Measurements from ENCODE around the gene LFNG. TPM values are rescaled to one million over a fixed set of nuclear protein-coding genes. Genes with fewer than 3 reads are reported as not detected.
"Not testable (repeated sequence)": the region's sequence is repeated elsewhere in the genome, so short reads cannot be mapped to it uniquely, and the experiment has no call there.

The LFNG gene
- total RNA-seq, 1 donor from 2014 or later: 42.6 TPM

- intact Hi-C loops (cut with DNase I): no loop called here
- H3K9me3 ChIP-seq: no peaks in the 10 kb centered on the region
- H3K4me1 ChIP-seq: peaks cover 37% of the 10 kb centered on the region
- peaks cover 23% of the 10 kb centered on the region for H3K36me3 ChIP-seq
- no peak for ATAC-seq
- H3K27me3 ChIP-seq (ENCODE audit: low read depth): no peaks in the 10 kb centered on the region
- TF ChIP-seq CTCF (IDR thresholded peaks at IDR 0.05): no peak
- H3K4me3 ChIP-seq: peak overlapping the region; percentile 98
- H3K27ac ChIP-seq: peak overlapping the region; percentile 99
- DNase-seq: peak; percentile 41
Observed at GRCh38 chr7:2554661-2555111, 35.1 kb downstream of the LFNG start.

- peak within 1 kb of the TSS; percentile 99 for H3K27ac ChIP-seq
- peaks cover 44% of the 10 kb centered on the region for H3K4me1 ChIP-seq
- no peaks in the 10 kb centered on the region for H3K9me3 ChIP-seq
- peak within 1 kb of the TSS; percentile 98 for H3K4me3 ChIP-seq
- ATAC-seq (peak; percentile 94 to 95), DNase-seq (peak; percentile 100)
- H3K27me3 ChIP-seq (ENCODE audit: low read depth): no peaks in the 10 kb centered on the region
- H3K36me3 ChIP-seq: peaks cover 19% of the 10 kb centered on the region
- intact Hi-C loops (cut with DNase I): no loop called here
- peak; percentile 57 for TF ChIP-seq CTCF (IDR thresholded peaks at IDR 0.05)
Observed at GRCh38 chr7:2555121-2556052, 35.8 kb downstream of the LFNG start, which contains the start of gene BRAT1. Gene BRAT1 (minus strand): TSS chr7:2555524. CDS start chr7:2554431, 1,093 bp downstream.

GRCh38 chr7:2558629-2559282 is 39.2 kb downstream of the LFNG start, which contains the start of gene IQCE:
Gene IQCE (plus strand): TSS chr7:2558979. CDS start chr7:2559182, 203 bp downstream.
- H3K27me3 ChIP-seq (ENCODE audit: low read depth): no peaks in the 10 kb centered on the region
- peak within 1 kb of the TSS; percentile 85 for H3K27ac ChIP-seq
- intact Hi-C loops (cut with DNase I): no loop called here
- TF ChIP-seq CTCF (IDR thresholded peaks at IDR 0.05): no peak
- no peaks in the 10 kb centered on the region for H3K36me3 ChIP-seq
- no peaks in the 10 kb centered on the region for H3K9me3 ChIP-seq
- ATAC-seq (peak; percentile 86 to 91), DNase-seq (peak; percentile 96)
- H3K4me1 ChIP-seq: peaks cover 43% of the 10 kb centered on the region
- H3K4me3 ChIP-seq: peak within 1 kb of the TSS; percentile 94

- Histone ChIP-seq H3K4me1 (peaks cover 37% of the 10 kb centered on the region), H3K4me3 (peak overlapping the region; percentile 94), H3K9me3 (no peaks in the 10 kb centered on the region), H3K27ac (peak overlapping the region; percentile 85), H3K27me3 (ENCODE audit: low read depth) (no peaks in the 10 kb centered on the region), H3K36me3 (no peaks in the 10 kb centered on the region)
- intact Hi-C loops (cut with DNase I): no loop called here
- DNase-seq: peak; percentile 64
- peak in 1 of 2 donors; percentile 1 for ATAC-seq
- no peak for TF ChIP-seq CTCF (IDR thresholded peaks at IDR 0.05)
Observed at GRCh38 chr7:2559283-2559950, 39.8 kb downstream of the LFNG start.

- H3K27ac ChIP-seq; H3K27me3 ChIP-seq (ENCODE audit: low read depth); H3K36me3 ChIP-seq; intact Hi-C loops (cut with DNase I); H3K4me3 ChIP-seq; H3K9me3 ChIP-seq; ATAC-seq; DNase-seq: not testable (repeated sequence)
- peaks cover 25% of the 10 kb centered on the region for H3K4me1 ChIP-seq
Observed at GRCh38 chr7:2563955-2564354, 44.4 kb downstream of the LFNG start.

Measured in lower lobe of right lung (tissue), 2 donors.